NCI-H2029 (cell line): ENCODE data around the gene LRP10.
A peak's percentile ranks its signal among the peaks of the same experiment; 100 is the strongest.

Experiments used
- DNase-seq: peaks from one replicate; lab custom pipeline; 2025; lab: John Stamatoyannopoulos, UW

The LRP10 gene

GRCh38 chr14:22919601-22919921 is 48.0 kb downstream of the LRP10 start:
- no peak for DNase-seq

- DNase-seq = no peak
These were observed 49.2 kb downstream of the LRP10 start for GRCh38 chr14:22920697-22921096.

DNA sequence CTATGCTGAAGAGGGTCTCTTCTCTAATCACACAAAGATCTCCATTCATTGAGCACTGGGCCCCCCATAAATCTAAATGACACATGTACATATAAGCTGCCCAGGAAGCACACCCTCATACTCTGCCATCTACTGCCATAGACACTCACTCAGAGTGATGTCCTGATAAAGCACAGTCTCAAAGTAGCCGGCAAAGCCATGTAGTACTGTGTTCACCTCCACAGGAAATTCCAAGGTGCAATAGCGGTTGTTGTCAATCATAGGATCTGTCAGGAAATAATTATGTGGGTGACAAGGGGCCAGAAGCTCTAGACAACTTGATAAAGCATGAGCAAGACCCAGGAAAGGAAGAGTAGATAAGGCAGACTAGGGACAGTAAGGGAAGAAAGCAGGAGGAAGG is 50.8 kb downstream of the LRP10 start:
- no peak for DNase-seq

- DNase-seq = no peak
These were observed 52.2 kb downstream of the LRP10 start for GRCh38 chr14:22923746-22924145.

DNA sequence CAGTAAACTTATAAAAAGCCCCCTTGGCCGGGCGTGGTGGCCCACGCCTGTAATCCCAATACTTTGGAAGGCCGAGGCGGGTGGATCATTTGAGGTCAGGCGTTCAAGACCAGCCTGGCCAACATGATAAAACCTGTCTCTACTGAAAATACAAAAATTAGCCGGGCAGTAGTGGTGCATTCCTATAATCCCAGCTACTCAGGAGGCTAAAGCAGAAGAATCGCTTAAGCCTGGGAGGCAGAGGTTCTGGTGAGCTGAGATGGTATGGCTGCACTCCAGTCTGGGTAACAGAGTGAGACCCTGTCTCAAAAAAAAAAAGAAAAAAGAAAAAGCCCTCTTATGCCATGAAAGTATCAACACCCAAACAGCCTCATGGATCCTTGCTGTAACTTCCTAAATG is 54.0 kb downstream of the LRP10 start:
- no peak for DNase-seq

- DNase-seq = no peak
These were observed 54.8 kb downstream of the LRP10 start for GRCh38 chr14:22926316-22926715.

- no peak for DNase-seq
These were observed 56.9 kb downstream of the LRP10 start for GRCh38 chr14:22928237-22929103.

DNA sequence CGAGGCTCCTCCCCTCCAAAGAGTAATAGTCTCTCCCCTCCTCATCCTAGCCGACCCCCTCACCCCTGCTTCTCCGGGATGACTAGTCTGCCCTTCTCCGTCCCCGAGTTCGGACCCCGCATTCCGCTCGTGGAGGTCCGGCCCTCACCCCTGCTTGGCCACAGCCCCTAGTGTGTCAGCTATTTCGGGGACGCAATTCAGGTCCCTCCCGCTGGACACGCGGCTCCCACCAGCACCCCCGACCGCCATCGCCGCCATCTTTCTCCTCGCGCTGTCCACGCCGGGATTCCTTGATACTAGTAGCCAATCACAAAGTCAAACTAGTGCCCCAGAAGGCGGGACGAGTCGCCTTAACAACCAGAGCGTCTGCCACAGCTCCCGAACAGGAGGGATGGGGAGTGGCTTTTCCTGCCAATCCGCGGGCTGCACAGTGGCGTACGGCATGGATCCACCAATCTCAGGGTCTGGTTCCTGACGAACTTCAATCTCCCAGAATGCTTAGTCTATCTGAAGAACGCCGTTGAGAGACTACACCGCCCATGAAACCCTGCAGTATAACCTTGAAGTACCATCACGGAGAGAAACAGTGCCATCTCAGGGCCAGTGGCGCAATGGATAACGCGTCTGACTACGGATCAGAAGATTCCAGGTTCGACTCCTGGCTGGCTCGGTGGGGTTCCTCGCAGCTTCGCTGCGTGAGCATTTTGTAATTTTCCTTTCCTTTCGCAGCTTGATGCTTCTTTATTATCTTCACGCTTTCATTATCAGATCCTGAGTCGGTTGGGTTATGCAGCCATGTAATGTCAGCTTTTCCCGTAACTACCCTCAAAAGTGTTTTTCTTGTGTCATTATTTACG is 57.8 kb downstream of the LRP10 start, which contains the start of gene PRMT5:
Gene PRMT5, minus strand, starts transcription at position 273 of the 857 bp plus-strand sequence. Its CDS starts 15 bp downstream, at position 258.
- DNase-seq = peak; percentile 100

- DNase-seq = no peak
These were observed 58.4 kb downstream of the LRP10 start for GRCh38 chr14:22929961-22930364.
